GM12801 (cell line): Measurements from ENCODE around the gene CHN1.

Experiments used
- TF ChIP-seq, protein P1 (sequence below): IDR thresholded peaks from one replicate; pipeline ENCODE4 v1.5.1; 2011; ENCODE audit warnings: control low read depth; ENCODE audit not compliant: insufficient read length; ENCODE audit errors: extremely low read depth

CHN1 gene

DNA sequence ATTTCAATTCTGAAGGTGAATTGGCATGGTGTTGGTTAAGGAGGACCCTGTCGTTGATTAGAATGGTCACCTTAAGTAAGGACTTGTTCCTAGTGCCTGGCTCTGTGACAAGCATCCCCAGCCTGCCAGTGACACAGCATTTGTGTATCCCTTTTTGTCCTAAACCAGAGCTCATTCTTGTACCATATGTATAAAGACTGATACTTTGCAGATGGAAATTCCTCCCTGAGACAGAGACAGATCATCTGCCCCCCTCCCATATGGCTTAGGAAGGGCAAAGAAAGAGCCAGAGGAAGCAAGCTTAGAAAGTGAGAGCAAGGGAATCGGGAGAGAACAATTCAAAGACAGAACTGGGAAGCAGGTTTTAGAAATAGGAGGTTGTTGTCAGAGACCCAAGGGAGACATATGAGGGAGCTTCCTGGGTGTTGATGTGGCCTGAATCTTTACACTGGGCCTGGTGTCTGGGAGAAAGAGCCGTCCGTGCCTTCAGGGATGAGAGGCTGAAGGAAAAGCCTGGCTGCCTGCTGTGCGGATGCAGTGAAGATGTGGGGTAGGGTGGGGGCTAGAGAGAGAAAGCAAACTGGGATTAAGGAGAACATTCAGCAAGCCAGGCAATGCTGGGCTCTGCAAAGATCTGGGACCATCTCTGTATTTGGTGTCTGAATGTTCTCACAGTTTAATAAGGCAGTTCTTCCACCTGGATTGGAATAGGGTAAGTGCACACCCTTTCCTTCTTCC, 227.7 kb downstream of the CHN1 start:
- TF ChIP-seq, protein P1, sequence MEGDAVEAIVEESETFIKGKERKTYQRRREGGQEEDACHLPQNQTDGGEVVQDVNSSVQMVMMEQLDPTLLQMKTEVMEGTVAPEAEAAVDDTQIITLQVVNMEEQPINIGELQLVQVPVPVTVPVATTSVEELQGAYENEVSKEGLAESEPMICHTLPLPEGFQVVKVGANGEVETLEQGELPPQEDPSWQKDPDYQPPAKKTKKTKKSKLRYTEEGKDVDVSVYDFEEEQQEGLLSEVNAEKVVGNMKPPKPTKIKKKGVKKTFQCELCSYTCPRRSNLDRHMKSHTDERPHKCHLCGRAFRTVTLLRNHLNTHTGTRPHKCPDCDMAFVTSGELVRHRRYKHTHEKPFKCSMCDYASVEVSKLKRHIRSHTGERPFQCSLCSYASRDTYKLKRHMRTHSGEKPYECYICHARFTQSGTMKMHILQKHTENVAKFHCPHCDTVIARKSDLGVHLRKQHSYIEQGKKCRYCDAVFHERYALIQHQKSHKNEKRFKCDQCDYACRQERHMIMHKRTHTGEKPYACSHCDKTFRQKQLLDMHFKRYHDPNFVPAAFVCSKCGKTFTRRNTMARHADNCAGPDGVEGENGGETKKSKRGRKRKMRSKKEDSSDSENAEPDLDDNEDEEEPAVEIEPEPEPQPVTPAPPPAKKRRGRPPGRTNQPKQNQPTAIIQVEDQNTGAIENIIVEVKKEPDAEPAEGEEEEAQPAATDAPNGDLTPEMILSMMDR = no peak

DNA sequence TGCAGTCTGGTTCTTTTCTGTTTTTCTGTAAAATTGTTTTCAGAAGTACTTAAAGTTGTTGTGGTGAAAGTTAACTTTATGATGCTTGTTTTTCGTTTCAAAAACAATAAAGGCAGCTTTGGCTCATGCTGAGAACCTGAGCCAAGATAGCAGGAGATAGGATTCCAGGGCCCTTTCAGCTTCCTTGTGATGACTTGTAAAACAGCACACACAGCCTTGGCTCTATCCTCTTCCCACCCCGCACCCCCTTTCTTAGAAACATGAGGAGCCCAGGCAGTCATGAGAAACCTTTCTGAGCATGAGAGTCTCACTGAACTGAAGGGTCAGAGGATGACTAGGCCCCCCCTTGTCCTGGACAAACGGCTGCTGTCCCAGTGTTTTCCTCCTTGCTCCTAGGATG, 228.5 kb downstream of the CHN1 start:
- TF ChIP-seq, protein P1 = no peak

DNA sequence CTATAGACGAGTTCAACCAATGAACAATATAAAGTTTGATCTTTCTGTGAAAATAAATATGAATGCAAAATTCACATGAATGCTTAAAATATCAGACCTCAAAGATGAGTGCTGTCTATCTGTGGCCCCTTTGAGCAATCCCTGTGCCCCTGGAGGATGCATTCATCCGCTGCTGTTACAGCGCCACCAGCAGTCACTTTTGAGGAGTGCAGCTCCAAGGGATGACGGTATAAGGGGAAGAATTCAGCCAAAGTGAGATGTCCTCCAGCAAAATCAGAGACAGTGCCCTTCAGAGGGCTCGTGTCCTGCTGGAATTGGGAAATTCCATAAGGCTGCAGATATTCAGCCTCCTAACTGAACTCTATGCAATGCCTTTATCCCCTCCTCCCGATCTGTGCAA, 229.0 kb downstream of the CHN1 start:
- TF ChIP-seq, protein P1 = no peak

DNA sequence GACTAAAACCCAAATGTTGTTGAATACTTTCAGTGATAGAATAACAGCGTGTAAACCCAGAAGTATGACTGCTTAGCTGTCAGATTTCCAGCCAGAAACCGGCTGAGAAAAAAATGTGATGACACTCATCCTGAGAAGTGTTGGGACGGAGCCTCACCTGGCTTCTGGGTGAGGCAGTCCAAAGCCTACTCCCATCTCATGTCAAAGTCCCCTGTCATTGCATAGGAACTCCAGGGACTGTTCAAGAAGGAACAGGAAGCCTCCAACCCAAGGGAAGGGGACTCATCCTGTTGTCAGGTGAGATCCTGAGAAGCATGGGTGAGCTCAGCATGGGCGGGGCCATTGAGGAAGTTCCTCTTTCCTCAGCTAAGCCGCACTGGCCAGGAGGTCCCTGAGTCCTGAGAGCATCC, 229.6 kb downstream of the CHN1 start:
- TF ChIP-seq, protein P1 = no peak

DNA sequence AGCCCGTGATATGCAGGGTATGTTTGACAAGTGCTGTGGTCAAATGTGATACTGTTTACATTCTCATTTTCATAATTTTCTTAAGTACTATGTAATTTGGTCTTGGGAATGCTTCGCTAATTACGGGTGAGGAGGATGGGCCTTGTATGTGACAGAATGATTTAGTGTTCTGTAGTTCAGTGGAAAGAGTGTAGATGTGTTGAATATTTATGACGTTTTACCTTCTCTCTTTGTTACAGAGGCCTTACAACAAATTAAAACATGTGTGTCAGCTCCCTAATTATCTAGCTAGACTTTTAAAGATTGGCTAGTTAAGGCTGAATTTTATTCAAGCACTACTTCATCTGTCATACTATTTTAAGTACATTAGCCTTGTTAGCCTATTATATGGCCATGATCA, 230.3 kb downstream of the CHN1 start:
- TF ChIP-seq, protein P1 = no peak

DNA sequence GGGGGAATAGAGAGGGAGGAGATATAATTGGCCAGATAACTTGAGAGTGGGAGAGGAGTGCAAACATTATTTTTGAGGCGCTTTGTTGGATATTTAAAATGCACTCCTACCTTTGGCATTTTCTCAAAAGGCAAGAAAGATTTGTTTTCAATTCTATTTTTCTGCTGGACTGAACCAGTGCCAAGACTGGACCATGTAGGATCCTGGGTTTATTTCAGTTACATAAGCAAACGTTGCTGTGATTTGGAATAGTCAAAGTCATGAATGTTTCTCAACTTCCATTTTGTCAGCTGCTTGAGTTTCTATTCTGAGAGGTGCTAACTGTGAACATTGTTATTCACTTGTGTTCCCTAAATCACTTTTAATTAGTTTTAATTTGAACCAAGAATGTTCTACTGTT, 232.0 kb downstream of the CHN1 start:
- TF ChIP-seq, protein P1 = no peak

DNA sequence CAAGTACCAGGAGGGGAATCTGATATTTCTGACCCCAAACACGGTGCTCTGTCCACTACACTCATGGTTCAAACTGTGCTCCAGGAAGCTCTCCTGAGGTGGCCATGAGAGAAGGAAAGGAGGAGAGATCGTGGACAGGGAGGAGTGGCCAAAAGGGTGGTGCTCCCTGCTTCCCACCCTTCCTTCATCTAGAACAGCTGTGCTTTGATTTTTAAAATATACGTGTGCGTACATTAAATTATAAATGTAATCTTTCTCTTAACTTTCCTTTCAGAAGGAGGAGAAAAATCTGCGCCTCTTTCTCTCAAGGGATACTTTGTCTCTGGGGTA, 232.7 kb downstream of the CHN1 start:
- TF ChIP-seq, protein P1 = no peak
